Activated CD4-positive, CD25-positive, alpha-beta regulatory T cell treated with anti-CD3 and anti-CD28 coated beads, Interleukin-2, amount 50 U/mL, for 72 hours (primary cell): ENCODE measurements around the gene TMEM213.

ENCODE experiments used
- DNase-seq: peaks from one replicate; pipeline ENCODE4 v3.0.0; 2021

Gene TMEM213

DNA sequence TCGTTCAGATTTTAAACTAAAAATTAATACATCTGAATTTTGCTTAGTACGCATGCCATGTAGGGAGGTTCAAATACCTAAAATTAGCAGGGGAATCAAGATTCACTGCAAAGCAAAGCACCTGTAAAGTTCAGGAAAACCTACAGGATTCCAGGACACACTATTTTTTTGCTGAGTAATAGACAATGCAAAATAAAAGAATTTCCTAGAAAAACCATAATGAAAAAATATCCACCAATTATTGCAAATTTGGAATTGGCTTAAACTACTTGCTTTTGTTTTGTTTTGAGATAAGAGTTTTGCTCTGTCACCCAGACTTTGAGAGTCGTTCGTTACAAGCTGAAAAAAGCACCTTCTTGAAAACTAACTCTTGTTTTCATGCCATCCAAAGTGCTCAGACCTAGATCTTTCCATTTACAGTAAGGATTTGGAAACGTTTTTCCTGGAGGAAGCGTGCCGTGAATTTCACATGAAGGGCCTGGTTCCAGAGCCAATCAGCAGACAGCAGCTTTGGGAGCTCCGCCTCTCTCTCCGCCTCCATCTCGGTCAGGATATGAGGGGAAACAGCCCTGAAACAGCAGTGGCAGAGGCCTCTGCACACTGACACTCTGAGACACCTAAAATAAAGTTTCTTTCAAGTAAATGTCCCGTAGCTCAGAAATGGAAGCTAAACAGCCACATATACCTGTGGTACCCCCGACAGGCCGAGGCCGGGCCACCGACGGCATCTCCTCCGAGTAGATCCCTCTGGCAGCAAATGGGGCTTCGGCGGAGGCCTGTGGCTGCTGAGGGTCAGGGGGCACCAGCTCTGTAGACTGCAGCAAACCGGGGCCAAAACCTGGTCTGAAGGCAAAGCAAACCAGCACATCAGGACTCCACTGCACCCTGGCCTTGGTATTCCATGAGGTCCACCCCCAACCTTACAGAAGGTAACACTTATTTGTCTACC lies 46.1 kb downstream of the TMEM213 start:
- no peak for DNase-seq

DNA sequence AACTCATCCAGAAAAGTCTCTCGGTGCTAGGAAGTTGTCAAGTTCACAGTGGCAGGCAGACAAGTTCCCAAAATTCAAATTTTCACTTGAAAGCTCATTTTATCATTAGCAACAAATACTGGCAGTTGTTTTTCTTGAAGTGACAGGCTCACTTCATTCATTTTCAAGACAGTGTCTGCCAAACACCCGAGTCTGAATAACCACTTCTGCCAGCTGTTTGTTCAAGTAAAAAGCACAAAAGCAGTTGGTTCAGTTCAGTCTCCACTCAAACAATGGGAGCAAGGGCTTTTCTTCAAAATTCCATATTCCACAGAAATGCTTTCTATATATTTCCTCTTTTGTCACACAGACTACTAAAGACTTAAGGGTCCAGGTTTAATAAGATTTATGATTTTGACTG lies 47.9 kb downstream of the TMEM213 start:
- DNase-seq: no peak

DNA sequence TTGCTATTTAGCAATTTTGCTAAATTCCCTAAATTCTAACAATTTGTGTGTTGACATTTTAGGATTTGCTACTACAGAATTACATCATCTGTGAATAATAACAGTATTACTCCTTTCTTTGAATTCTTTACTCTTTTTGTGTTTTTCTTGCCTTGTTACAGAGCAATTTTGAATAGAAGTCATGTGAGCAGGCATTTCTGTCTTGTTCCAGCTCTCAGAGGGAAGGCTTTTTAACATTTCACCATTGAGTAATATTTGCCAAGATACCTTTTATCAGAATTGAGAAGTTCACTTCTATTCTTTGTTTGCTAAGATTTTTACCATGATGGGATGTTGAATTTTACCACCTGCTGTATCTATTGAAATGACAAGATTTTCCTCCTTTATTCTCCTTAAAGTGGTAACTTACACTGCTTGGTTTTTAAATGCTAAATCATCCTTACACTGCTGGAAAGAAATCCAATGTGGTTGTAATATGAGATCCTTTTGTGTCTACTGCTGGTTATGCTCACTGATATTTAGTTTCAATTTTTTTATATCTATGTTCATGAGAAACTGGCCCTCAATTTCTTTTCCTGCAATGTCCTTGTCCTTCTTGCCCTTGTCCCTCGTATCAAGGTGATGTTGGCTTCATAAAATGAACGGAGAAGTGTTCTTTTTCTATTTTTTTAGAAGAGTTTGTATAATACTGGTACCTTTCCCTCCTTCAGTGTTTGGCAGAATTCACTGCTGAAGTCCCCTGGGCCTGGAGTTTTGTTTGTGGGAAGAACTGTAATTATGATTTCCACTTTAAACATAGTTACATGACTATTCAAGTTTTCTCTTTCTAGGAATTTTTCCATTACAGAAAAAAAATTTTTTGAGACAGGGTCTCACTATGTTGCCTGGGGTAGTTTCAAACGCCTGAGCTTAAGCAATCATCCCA lies 50.5 kb downstream of the TMEM213 start:
- DNase-seq: no peak

DNA sequence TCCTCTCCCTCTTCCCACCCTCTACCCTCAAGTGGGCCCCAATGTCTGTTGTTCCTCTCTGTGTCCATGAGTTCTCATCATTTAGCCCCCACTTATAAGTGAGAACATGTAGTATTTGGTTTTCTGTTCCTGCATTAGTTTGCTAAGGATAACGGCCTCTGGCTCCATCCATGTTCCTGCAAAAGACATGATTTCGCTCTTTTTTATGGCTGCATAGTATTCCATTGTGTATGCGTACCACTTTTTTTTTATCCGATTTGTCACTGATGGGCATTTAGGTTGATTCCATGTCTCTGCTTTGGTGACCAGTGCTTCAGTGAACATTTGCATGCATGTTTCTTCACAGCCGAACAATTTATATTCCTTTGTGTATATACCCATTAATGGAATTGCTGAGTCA lies 51.9 kb downstream of the TMEM213 start:
- no peak for DNase-seq

DNA sequence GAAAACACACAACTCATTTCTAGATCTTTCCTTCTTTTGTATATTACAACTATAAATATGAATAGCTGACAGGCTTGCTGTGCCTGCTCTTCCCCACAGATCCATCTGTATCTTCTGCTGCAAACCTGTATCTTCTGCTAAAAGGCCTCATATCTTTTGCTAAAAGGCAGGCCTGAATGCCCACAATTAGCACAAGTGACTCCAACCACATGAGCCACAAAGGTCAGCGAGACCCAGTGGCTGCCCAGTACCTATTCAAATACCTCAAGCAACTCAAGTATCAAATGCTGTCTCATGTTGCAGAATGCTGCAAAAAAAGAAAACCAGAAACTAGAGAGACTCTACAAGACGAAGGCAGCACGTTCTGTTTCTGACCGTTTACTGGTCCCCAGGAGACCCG lies 54.7 kb downstream of the TMEM213 start:
- DNase-seq: no peak

DNA sequence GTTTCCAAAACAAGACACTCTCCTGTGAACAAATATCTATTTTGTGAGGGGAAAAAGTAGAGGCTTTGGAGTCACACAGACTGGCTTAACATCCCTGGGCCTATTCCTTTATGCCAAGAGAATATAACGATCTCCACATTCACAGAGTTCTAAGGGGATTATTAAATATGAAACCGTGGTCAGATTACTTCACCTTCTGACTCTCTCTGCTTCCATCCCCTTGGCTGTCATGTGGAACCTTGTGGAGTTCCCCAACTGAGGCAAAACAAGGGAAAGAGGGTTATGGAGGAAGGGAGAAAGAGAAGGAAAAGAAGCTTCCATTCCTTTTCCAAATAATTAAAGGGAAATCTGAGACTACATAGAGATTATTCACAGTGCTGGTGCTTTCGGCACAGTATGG lies 55.7 kb downstream of the TMEM213 start:
- DNase-seq: no peak

DNA sequence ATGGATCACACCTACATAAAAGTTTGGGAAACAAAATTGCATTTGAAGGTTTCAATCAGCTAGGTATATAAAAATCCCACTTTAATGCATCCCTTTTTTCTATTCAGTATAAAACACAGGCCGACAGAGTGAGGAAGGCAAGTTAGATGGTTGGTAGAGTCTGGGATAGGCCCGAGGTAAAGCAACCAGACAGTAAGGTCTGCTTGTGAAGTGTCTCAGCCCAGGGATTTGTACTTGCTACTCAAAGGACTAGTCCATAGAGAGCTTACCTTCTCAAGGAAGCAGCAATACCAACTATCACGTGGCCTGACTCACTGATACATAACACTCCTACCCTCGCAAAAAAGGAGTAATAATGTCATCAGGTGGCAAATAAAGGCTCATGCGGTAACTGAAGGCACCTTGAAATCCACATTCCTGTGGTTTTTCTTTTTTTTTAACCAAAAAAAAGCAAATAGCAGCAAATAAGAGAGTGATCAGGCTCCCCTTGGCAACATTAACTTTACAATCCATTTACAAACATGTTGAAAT lies 56.4 kb downstream of the TMEM213 start:
- DNase-seq: no peak

DNA sequence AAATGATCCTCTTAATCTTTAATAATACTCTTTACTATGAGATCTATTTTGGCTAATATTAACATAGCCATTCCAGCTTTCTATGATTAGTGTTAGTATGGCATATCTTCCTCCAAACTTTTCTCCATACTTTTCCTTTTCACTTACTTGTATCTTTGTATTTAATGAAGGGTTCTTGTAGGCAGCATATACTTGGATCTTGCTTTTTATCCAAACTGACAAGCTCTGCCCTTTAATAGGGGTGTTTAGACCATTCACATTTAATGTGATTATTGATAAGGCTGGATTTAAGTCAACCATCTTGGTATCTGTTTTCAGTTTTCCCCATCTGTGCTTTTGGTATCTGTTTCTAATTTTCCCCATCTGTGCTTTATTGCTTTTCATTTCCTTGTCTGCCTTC lies 59.9 kb downstream of the TMEM213 start:
- DNase-seq: no peak

DNA sequence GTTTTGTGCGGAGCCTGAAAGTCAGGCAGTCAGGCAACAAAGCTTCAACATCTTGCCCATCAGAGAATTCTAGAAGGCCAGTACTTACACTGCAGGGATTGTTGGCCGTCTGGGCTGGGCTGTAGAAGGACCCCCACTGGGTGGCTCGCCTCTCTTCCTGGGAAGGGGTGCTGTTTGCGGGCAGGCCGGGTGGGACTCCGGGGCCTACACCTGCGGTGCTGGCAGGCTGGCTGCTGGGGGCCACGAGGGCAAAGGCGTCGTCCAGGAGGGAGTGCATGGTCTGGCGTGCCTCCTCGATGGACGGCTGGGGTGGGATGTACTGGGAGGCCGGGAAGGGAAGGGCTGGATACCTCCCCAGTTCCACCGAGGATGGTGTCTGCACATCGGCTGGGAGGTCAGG lies 63.3 kb downstream of the TMEM213 start:
- no peak for DNase-seq

DNA sequence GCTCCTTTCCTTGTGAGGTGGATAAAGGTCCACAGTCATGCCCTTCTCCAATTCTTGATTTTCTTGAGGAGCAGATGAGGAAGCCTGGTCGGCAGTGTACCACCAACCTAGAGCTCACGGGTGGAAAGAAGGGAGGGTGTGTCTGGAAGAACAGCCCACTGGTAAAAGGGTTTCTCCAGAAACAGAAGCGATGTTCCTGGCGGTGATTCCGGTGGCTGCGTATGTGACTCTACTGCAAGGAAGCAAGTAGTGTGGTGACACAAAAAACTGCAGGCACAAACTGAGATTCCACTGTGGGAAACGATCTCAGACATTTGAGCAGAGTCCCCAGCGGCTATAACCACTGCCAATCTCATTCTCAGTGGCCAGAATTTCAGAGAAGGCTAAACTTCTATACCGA lies 66.1 kb downstream of the TMEM213 start:
- no peak for DNase-seq

DNA sequence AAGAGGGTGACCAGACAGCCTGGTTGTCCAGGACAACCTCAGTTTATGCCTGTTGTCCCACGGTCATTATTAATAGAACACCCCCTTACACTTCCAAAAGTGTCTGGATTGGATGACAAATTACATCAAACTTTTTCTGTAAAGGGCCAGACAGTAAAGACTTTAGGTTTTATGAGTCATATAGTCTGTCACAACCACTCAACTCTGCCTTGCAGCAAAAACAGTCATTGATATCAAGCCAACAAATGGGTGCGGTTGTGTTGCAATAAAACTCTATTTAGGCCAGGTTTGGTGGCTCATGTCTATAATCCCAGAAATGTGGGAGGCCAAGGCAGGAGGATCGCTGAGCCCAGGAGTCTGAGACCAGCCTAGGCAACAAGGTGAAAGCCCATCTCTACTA lies 66.9 kb downstream of the TMEM213 start:
- no peak for DNase-seq

DNA sequence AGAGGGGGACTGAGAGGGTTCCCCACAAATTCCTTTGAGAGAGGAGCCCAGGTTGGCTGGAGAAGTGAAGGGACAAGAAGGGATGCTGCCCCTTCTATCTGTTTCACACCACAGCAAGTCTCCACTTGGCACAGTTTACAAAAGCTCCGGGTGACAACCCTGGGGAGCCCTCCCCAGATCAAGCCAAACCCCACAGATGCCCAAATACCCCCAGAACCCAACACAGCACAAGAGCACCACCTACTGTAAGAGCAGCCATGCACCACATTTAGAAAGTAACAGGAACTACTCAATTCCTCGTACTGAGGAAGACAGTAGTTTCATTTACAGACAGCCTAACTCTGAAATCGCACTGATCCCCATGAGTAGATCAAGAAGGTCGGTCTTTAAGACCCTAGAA lies 68.0 kb downstream of the TMEM213 start:
- no peak for DNase-seq

DNA sequence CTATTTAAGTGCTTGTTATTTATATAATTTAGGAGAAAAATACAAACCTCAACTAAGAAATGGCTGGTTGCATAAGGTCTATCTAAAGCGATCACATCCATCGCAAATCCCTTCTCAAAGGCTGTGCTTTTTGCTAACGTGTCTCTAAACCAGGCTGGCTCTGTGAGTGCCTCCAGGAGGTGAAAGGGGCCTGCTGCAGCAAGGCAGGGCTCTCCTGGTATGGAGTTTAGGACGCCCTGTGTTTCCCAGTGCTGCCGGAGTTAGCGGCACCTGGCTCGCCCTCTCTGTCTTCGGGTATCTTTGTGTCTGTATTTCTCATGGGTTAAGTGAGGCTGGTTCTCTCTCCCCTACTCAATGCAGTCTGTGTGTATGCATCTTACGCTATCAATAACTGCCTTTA lies 68.6 kb downstream of the TMEM213 start:
- DNase-seq: no peak

DNA sequence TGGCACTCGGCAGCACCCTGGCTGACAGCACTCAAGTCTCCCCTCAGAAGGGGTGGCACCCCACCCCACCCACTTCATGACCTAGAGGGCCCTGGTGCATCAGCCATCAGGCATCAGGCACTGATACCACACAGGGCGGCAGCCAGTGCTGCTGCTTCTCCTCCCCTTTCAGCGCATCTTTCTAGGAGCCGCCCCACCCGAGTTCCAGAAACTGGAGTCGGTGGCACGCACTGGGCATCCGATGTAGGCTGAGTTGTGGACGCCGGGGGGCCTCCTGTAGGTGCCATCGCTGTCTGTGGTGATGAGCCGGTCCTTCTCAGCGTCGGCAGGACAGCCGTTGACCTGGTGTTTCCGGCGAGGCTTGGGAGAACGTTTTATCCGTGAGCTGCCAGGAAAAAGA lies 70.0 kb downstream of the TMEM213 start:
- no peak for DNase-seq

DNA sequence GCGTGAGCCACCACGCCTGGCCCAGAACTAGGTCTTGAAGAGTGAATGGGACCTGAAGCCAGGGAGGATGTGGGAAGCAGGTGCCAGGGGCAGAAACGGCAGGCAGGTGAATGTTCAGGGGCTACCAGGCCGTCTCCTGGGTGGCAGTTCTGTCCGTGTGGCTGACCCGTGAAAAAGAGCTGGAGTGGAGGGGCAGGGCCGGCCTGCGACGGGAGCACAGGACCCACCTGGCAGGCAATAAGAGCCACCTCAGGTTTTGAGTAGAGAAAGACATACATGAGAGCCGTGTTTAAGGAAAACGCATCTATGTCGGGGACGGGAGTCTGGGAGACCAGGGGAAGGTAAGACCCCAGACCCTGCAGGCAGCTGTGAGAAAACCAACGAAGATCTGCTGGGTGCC lies 70.9 kb downstream of the TMEM213 start:
- no peak for DNase-seq

DNA sequence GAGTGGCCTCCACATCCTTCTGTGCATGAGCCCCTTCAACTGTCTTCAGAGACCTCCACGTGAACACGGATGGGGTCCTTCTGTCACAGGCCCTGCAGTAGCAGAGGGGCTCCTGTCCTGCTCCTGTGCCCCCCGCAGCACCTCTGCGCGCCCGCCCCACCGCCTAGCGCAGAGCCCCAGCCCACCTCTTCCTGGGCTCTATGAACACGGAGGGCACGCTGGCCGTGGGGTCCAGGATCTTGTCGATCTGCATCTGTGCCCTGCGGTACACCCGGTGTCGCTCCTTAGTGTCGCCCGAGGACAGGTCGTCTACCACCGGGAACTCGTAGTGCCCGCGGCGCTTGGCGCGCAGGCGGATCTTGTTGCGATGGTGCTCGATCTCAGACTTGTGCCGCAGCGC lies 71.6 kb downstream of the TMEM213 start:
- no peak for DNase-seq

DNA sequence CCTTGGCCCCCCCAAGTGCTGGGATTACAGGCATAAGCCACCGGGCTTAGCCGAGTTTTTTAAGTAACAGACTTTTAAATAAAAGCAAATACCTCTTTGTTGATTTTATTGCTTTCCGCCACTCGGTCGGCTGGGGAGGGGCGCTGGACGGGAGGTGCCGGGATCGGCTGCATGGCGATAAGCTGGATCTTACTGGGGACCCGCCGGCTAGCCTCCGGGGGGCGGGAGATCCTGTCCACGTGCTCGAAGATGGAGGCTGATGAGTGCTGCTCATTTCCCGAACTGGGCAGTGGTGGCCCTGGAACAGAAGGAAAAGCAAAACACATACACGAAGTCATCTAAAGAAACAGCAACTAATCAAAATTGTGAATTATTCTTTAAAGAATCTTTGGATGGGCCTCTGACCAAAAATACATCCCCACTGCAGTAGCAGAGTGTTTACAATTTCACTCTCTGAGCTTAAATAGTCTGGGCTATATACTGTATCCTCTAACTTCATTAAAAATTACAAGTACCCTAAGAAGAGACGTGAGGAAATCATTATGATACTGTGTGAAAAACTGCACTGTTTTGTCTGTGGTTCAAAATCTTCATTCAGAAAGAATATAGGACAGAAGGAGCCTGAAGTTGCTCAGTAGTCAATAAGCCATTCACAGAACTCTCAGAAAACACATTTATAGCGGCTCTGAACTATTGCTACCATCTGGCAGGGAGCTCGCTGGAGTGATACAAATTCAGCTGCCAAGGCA lies 73.4 kb downstream of the TMEM213 start:
- DNase-seq: no peak

DNA sequence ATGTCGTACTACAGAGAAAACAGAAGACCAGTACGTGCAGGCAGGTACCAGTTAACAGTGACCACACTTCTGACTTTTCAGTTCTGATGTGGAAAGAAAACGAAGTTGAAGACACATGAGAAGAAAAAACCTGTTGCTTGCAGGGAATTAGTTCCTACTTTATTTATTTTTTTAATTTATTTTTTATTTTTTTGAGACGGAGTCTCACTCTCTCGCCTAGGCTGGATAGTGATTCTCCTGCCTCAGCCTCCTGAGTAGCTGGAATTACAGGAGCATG lies 74.0 kb downstream of the TMEM213 start:
- no peak for DNase-seq

DNA sequence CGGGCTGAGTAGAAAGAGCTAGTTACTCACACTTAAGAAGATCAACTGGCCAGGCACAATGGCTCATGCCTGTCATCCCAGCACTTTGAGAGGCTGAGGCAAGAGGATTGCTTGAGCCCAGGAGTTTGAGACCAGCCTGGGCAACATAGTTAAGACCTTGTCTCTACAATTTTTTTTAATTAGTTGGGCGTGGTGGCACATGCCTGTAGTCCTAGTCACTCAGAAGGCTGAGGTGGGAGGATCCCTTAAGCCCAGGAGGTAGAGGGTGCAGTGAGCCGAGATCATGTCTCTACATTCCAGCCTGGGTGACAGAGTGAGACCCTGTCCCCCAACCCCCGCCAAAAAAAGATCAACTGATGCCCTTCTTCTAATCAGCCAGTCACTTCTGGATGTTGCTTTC lies 74.8 kb downstream of the TMEM213 start:
- DNase-seq: no peak

DNA sequence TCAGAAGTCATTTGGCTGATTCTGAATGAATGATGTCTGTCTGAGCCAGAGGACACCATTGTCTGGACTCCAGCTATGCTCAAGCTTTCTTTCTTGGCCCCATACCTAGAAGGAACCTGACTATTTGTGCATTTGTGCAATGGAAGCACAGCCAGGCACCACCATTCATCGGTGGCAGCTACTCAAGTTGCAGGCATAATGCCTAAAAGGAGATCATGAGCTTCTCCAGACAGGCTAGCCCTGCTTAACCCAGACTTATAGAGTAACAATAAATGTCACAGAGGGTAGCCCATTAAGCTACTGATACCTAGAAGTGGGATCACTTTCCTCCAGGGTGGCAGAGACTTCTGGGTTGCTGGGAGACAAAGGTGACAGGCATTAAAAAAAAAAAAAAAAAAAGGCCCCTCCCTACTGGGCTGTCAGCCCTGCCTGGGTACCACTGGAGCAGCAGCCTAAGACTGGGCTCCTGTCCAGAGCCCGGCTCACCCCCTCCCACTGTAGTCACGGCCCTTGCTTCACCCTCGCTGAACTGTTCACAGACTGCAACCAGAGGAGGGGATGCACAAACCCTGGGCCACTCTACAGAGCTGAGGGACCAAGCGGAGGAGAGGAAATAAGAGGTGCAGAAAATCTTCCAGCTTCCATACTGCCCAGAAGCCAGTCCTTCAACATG lies 75.6 kb downstream of the TMEM213 start:
- no peak for DNase-seq

DNA sequence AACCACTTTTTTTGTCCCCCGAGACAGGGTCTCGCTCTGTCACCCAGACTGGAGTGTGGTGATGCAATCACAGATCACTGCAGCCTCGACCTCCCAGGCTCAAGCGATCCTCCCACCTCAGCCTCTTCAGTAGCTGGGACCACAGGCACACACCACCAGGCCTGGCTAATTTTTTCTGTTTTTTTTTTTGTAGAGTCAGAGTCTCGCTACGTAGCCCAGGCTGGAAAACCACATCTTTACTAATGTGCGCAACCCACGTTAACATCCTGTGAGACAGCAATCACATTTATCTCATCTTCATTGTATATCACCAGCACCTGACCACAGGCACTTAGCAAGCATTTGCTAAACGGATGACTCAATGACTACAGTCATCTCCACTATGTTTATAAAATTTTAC lies 78.0 kb downstream of the TMEM213 start:
- peak; percentile 44 for DNase-seq

DNA sequence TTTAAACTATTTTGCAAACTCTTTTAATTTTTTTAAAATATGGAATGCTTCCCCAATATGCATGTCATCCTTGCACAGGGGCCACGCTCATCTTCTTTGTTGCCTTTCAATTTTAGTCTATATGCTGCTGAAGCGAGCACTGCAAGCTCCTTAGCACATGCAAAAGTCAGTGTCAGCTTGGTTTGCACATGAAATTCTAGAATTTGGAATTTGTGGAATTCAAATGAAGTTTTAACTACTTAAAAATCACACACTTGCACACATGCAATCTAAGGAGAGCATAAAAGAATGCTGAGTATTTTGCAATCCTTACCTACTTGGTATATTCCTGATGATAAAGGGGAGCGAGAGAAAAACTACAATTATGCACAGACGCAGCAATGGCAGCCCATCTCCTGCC lies 78.5 kb downstream of the TMEM213 start:
- DNase-seq: no peak

DNA sequence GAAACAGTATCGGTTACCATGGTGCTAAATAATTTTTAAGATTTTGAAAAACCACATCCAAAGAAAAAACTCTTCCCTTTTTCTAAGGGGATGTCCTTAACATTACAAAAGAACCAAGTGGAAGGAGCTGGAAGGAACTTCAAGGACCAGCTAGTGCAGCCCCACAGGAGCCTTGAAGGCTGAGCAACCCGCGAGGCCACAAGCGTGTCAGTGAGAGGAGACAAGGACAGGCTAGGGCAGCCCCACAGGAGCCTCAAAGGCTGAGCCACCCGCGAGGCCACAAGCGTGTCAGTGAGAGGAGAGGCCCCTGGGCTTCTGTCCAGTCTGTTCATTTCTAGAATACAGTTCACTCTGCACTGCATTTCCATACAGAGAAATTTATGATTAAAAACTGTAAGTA lies 80.3 kb downstream of the TMEM213 start:
- no peak for DNase-seq
